MM.1S (cell line): ENCODE measurements around the gene DSCAM.

Experiments used
- EZH2 ChIP-seq: fragments of 300-600 bp; sonication (generic); optimal IDR thresholded peaks from 2 replicates; pipeline ENCODE3; 2017; ENCODE audit warnings: low read depth, mild to moderate bottlenecking, antibody characterized with exemption, low read length, mixed read lengths
- EZH2phosphoT487 ChIP-seq: fragments of 300-600 bp; sonication (generic); IDR thresholded peaks from 2 replicates; pipeline ENCODE4 v1.6.1; 2018; ENCODE audit warnings: antibody characterized with exemption, low read length
- TF ChIP-seq, protein P1 (sequence below): fragments of 300-600 bp; sonication (generic); IDR thresholded peaks from 2 replicates; pipeline ENCODE4 v1.5.1; 2016; ENCODE audit warnings: antibody characterized with exemption, low read length, mixed read lengths

DNA sequence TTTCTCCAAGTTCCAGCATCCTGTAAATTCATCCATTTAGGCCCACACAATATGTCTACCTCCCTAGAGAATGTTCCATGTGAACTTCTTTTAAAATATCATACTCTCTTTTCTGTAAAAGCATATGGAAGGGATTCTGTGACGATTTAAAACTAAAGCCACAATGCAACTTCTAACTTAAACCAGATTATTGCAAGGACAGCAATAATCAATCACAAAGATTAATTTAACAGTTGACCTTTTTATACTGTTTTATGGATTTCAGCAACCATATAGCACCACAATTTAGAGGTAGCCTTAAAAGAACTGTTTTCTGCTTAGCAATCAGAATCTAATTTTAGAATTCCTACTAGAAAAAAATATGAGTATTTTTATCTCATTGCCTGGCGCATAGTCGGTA lies 58.3 kb downstream of the DSCAM start:
- TF ChIP-seq, protein P1, sequence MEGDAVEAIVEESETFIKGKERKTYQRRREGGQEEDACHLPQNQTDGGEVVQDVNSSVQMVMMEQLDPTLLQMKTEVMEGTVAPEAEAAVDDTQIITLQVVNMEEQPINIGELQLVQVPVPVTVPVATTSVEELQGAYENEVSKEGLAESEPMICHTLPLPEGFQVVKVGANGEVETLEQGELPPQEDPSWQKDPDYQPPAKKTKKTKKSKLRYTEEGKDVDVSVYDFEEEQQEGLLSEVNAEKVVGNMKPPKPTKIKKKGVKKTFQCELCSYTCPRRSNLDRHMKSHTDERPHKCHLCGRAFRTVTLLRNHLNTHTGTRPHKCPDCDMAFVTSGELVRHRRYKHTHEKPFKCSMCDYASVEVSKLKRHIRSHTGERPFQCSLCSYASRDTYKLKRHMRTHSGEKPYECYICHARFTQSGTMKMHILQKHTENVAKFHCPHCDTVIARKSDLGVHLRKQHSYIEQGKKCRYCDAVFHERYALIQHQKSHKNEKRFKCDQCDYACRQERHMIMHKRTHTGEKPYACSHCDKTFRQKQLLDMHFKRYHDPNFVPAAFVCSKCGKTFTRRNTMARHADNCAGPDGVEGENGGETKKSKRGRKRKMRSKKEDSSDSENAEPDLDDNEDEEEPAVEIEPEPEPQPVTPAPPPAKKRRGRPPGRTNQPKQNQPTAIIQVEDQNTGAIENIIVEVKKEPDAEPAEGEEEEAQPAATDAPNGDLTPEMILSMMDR = no peak
- no peak for TF ChIP-seq EZH2
- no peak for TF ChIP-seq EZH2phosphoT487
